ENCODE data around the gene ATOSA. TPM values are rescaled to one million over a fixed set of nuclear protein-coding genes. Genes with fewer than 3 reads are reported as not detected.

ATOSA gene
- 10 to 100 TPM; 17.3 to 28.2 (median 22.0) TPM for total RNA-seq (2021; fragmentation: NEBNext Ultra II Directional; extraction: Animal tissue kit (Norgen Biotek cat#: 25700))
- long read RNA-seq, partial matches to known transcripts = 3 of 8 reads
- long read RNA-seq, other reads (novel, unspliced or antisense) = 4 of 8 reads

GRCh38 chr15:52679232-52680040 is at the start of gene ATOSA:
Gene ATOSA (minus strand): TSS chr15:52679388. CDS start chr15:52678021, 1,367 bp downstream.
- Mint-ChIP-seq H3K27ac (peak within 1 kb of the TSS; percentile 99), H3K4me1 (ENCODE audit: low read depth) (peaks cover 38% of the 10 kb centered on the region), H3K36me3 (ENCODE audit: low read depth) (peaks cover 15% of the 10 kb centered on the region), H3K9me3 (no peaks in the 10 kb centered on the region), H3K27me3 (ENCODE audit: insufficient read depth) (peaks cover 5% of the 10 kb centered on the region), H3K4me3 (peak within 1 kb of the TSS; percentile 100)
- peak; percentile 91 for DNase-seq
- TF ChIP-seq CTCF (IDR thresholded peaks at IDR 0.05) = no peak; the same call in 1 of the 2 replicates

- peak overlapping the region; percentile 75 for H3K4me3 Mint-ChIP-seq
These were observed 49.7 kb upstream of the ATOSA start for GRCh38 chr15:52728899-52729298.

GRCh38 chr15:52727815-52728214 is 48.6 kb upstream of the ATOSA start:
- Mint-ChIP-seq H3K4me1 (ENCODE audit: low read depth) (peaks cover 48% of the 10 kb centered on the region), H3K27ac (no peak overlapping the region), H3K27me3 (ENCODE audit: insufficient read depth) (no peaks in the 10 kb centered on the region), H3K36me3 (ENCODE audit: low read depth) (peaks cover 4% of the 10 kb centered on the region; the same call in 1 of the 2 replicates), H3K9me3 (no peaks in the 10 kb centered on the region; the same call in 1 of the 2 replicates), H3K4me3 (no peak overlapping the region)
- no peak for DNase-seq
- TF ChIP-seq CTCF (IDR thresholded peaks at IDR 0.05) = no peak

More at GRCh38 chr15:52728899-52729298, 49.7 kb upstream of the ATOSA start:
- H3K27ac Mint-ChIP-seq = peak overlapping the region; percentile 86
- H3K36me3 Mint-ChIP-seq (ENCODE audit: low read depth) = peaks cover 4% of the 10 kb centered on the region; the same call in 1 of the 2 replicates
- H3K4me1 Mint-ChIP-seq (ENCODE audit: low read depth) = peaks cover 57% of the 10 kb centered on the region
- no peaks in the 10 kb centered on the region for H3K27me3 Mint-ChIP-seq (ENCODE audit: insufficient read depth)
- peak; percentile 89 for DNase-seq
- H3K9me3 Mint-ChIP-seq = no peaks in the 10 kb centered on the region; the same call in 1 of the 2 replicates
- TF ChIP-seq CTCF (IDR thresholded peaks at IDR 0.05) = no peak

- H3K4me3 Mint-ChIP-seq = no peak overlapping the region
These were observed 47.0 kb upstream of the ATOSA start for GRCh38 chr15:52726195-52726594.

GRCh38 chr15:52718551-52718950 is 39.4 kb upstream of the ATOSA start:
- DNase-seq = no peak

More at GRCh38 chr15:52726195-52726594, 47.0 kb upstream of the ATOSA start:
- Mint-ChIP-seq H3K4me1 (ENCODE audit: low read depth) (peaks cover 39% of the 10 kb centered on the region), H3K27me3 (ENCODE audit: insufficient read depth) (no peaks in the 10 kb centered on the region), H3K36me3 (ENCODE audit: low read depth) (peaks cover 4% of the 10 kb centered on the region; the same call in 1 of the 2 replicates), H3K27ac (no peak overlapping the region), H3K9me3 (no peaks in the 10 kb centered on the region; the same call in 1 of the 2 replicates)
- DNase-seq = no peak
- TF ChIP-seq CTCF (IDR thresholded peaks at IDR 0.05) = no peak

More at GRCh38 chr15:52718551-52718950, 39.4 kb upstream of the ATOSA start:
- no peak overlapping the region for H3K27ac Mint-ChIP-seq
- no peak for TF ChIP-seq CTCF (IDR thresholded peaks at IDR 0.05)
- H3K4me3 Mint-ChIP-seq = no peak overlapping the region
- H3K36me3 Mint-ChIP-seq (ENCODE audit: low read depth) = no peaks in the 10 kb centered on the region
- no peaks in the 10 kb centered on the region for H3K4me1 Mint-ChIP-seq (ENCODE audit: low read depth)
- no peaks in the 10 kb centered on the region for H3K9me3 Mint-ChIP-seq
- peaks cover 2% of the 10 kb centered on the region for H3K27me3 Mint-ChIP-seq (ENCODE audit: insufficient read depth)

All from HFFc6 (cell line).